Neural cell (in vitro differentiated cells): ENCODE results near the gene OSR1.

Source experiments
- EP300 ChIP-seq: fragments of 450-650 bp; conservative IDR thresholded peaks from 2 replicates; pipeline ENCODE4 v1.6.1; 2014; ENCODE audit warnings: antibody characterized with exemption, mild to moderate bottlenecking, moderate library complexity; ENCODE audit not compliant: poor library complexity, severe bottlenecking
- EZH2 ChIP-seq: fragments of 200-600, 300-800 bp; shearing (Covaris generic), sonication (generic); IDR thresholded peaks from 2 replicates; pipeline ENCODE4 v1.6.1; 2014; ENCODE audit warnings: antibody characterized with exemption, low read length, borderline replicate concordance, mild to moderate bottlenecking; ENCODE audit not compliant: insufficient read depth, poor library complexity, severe bottlenecking
- TF ChIP-seq, protein P1 (sequence below): fragments of 450-650 bp; IDR thresholded peaks from 2 replicates; pipeline ENCODE4 v1.5.1; 2014; ENCODE audit warnings: antibody characterized with exemption, mild to moderate bottlenecking, moderate library complexity; ENCODE audit not compliant: poor library complexity, severe bottlenecking

DNA sequence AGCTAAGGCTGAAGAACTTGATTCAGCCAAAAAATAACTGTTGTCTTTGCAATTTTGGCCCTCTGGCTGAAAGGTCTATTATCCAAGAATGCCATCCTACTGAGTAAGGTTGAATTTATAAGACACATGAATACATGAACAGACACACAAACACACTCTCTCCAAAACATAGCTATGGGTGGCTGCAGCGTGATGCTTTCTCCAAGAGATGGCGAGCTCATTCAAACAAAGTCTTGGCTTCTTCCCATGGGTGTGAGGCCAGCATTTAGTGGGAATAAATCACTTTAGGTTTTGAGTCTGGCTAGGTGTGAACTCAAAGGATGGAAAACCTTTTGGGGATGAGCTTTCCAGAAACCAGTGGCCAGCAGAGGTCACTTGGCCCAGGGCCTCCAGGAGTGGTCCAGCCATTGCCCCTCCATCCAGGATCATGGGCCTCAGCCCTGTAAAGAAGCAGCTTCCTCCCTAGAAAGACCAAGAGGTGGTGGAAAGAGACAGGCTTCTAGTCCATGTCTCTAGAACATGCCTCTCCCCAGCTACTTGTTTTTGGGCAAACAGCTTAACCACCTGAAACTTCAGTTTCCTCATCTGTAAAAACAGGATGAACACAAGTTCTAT lies 11.0 kb upstream of the OSR1 start:
- TF ChIP-seq, protein P1, sequence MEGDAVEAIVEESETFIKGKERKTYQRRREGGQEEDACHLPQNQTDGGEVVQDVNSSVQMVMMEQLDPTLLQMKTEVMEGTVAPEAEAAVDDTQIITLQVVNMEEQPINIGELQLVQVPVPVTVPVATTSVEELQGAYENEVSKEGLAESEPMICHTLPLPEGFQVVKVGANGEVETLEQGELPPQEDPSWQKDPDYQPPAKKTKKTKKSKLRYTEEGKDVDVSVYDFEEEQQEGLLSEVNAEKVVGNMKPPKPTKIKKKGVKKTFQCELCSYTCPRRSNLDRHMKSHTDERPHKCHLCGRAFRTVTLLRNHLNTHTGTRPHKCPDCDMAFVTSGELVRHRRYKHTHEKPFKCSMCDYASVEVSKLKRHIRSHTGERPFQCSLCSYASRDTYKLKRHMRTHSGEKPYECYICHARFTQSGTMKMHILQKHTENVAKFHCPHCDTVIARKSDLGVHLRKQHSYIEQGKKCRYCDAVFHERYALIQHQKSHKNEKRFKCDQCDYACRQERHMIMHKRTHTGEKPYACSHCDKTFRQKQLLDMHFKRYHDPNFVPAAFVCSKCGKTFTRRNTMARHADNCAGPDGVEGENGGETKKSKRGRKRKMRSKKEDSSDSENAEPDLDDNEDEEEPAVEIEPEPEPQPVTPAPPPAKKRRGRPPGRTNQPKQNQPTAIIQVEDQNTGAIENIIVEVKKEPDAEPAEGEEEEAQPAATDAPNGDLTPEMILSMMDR = peak; percentile 34
- TF ChIP-seq EP300 (no peak), EZH2 (no peak)
